DLD1 (cell line): ENCODE measurements around the gene ZNF267.
"Not testable (repeated sequence)": the region's sequence is repeated elsewhere in the genome, so short reads cannot be mapped to it uniquely, and the experiment has no call there.

Source experiments
- in situ Hi-C: cut with HindIII; loops from 2 replicates; pipeline ENCODE4 v1.10.0; 2017; ENCODE audit warnings: low sequenced_read_pairs

Gene ZNF267

DNA sequence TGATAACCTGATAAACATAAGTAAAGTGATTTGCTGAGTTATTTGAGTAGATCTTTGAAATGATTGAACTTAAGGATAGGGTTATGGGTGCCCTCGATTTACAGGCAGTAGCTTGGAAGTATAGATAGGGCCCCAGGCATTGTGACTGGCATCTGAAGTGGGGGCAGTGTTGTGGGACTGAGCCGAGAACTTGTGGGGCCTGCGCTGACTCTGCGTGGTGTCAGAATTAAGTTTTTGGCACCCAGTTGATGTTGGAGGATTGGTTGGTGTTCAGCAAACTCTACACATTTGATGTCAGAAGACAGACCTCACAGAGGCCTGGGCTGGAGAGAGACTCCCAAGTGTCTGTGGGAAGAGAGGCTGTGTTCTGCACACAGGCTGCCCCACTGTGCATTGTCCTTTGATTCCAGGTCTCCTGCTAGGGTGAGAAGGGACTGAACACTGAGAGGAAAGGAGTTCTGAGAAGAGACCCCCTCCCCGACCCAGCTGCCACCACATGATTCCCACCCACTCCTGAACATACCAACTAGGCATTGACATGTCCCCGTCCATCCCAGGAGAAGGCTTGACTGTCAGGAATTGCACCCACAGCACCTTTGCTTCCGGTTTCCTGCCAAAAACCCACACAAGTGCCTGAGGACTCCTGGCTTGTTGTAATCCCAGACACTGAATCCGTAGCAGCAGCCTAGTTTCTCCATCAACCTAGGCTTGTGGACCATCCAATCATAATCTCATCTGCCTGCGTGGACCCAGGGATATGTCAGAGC is 4.5 kb downstream of the ZNF267 start:
- in situ Hi-C loops: no loop called here

GRCh38 chr16:31879937-31880321 is 6.3 kb downstream of the ZNF267 start:
- in situ Hi-C loops: no loop called here

GRCh38 chr16:31880322-31880979 is 6.8 kb downstream of the ZNF267 start:
- in situ Hi-C loops: no loop called here

DNA sequence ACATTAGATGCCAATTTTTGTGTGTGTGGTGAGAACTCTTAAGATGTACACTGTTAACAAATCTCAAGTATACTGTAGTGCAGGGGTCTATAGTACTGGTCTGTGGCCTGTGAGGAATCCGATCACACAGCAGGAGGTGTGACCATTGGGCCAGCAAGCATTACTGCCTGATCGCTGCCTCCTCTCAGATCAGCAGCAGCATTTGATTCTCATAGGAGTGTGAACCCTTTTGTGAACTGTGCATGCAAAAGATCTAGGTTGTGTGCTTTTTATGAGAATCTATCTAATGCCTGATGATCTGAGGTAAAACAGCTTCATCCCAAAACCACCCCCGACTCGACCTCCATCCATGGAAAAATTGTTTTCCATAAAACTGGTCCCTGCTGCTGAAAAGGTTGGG is 12.6 kb downstream of the ZNF267 start:
- in situ Hi-C loops: no loop called here

GRCh38 chr16:31888735-31889134 is 15.1 kb downstream of the ZNF267 start:
- in situ Hi-C loops: no loop called here

GRCh38 chr16:31892111-31892510 is 18.5 kb downstream of the ZNF267 start:
- in situ Hi-C loops: not testable (repeated sequence)

- in situ Hi-C loops: no loop called here
Measured at GRCh38 chr16:31893824-31894223, 20.2 kb downstream of the ZNF267 start.

DNA sequence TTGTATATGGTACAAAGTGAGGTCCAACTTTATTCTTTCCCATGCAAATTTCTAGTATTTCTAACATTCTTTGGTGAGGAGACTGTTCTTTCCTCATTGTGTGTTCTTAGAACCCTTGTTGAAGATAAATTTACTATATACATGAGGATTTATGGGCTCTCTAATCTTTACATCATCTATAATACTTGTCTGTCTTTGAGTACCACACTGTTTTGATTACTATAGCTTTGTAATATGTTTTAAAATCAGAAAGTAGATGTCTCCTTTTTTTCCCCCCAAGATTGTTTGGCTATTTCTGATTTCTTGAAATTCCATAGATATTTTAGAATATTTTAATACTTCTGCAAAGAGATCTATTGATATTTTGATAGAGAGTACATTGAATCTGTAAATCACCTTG is 23.7 kb downstream of the ZNF267 start:
- in situ Hi-C loops: no loop called here

- in situ Hi-C loops: no loop called here
Measured at GRCh38 chr16:31899505-31899904, 25.9 kb downstream of the ZNF267 start.

DNA sequence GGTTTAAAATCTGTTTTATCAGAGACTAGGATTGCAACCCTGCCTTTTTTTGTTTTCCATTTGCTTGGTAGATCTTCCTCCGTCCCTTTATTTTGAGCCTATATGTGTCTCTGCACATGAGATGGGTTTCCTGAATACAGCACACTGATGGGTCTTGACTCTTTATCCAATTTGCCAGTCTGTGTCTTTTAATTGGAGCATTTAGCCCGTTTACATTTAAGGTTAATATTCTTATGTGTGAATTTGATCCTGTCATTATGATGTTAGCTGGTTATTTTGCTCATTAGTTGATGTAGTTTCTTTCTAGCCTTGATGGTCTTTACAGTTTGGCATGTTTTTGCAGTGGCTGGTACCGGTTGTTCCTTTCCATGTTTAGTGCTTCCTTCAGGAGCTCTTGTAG is 31.0 kb downstream of the ZNF267 start:
- in situ Hi-C loops: not testable (repeated sequence)

DNA sequence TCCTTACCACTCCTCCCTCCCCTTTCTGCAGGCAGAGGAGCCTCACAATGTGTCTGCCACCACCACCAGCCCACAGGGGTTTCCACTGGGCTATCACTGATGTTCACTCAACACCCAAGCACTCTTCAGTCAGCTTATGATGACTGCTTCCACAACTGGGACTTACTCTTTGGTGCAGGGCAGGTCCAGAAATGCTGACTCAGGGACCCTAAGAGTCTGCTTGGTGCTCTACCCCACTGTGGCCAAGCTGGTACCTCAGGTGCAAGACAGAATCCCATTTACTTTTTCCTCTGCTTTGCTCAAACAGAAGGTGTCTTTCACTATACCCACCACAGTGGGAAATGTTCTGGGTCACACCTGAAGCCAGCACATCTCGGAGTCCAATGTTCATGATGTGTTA is 40.1 kb downstream of the ZNF267 start:
- in situ Hi-C loops: no loop called here

GRCh38 chr16:31916056-31916488 is 42.5 kb downstream of the ZNF267 start:
- in situ Hi-C loops: no loop called here

DNA sequence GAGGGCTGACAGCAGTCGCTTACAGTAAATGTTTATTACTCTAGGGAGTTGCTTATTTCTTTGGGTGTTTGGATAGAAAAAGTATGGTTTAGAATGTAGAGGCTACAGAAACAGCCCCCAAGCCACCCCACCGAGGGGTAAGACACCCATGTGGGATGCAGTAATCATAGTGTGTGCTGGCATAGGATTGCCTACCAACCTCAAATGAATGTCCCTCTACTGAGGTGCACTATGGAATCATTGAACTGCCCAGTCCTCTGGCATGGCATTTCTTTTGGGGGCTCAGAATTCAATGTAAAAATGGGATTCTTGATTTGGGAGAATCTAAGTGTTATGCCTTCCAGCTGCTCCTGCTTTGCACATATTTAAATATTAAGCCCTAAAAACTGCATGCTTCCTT is 46.8 kb downstream of the ZNF267 start:
- in situ Hi-C loops: no loop called here

DNA sequence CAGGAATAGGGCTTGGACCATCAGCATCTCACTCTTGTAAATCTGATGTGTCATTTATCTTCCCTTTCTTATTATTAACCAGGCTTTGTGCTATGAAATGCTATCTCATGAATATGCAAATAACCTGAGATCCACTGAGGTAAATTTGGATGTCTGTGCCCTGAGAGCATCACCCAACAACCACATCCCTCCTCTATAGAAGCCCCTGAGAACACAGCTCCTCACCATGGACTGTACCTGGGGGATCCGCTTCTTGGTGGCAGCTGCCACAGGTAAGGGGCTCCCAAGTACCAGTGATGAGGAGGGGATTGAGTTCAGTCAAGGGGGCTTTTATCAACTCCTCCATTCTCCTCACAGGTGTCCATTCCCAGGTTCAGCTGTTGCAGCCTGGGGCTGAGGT is 78.2 kb downstream of the ZNF267 start:
- in situ Hi-C loops: not testable (repeated sequence)

- in situ Hi-C loops: not testable (repeated sequence)
Measured at GRCh38 chr16:31952206-31952605, 78.6 kb downstream of the ZNF267 start.

- in situ Hi-C loops: not testable (repeated sequence)
Measured at GRCh38 chr16:31956221-31956620, 82.6 kb downstream of the ZNF267 start.

GRCh38 chr16:31960186-31960910 is 86.7 kb downstream of the ZNF267 start:
- in situ Hi-C loops: not testable (repeated sequence)
